SK-N-SH (cell line): ENCODE data around the gene SMCHD1. TPM values are rescaled to one million over a fixed set of nuclear protein-coding genes. Genes with fewer than 3 reads are reported as not detected.

Source experiments
- CTCF ChIA-PET: fragments of 300-600, 350-600 bp; formaldehyde crosslinking; extraction: SDS; loops from one replicate; lab custom pipeline; 2021; lab: Yijun Ruan, JAX
- POLR2A ChIA-PET: fragments of 350-600 bp; sonication (Branson Sonifier 250); formaldehyde crosslinking; extraction: SDS; loops from one replicate; lab custom pipeline; 2020; ENCODE audit warnings: antibody characterized with exemption, inconsistent platforms; lab: Yijun Ruan, JAX
- DNase-seq: peaks from one replicate; pipeline ENCODE4 v3.0.0; 2012
- H2AFZ ChIP-seq: fragments of 200-600 bp; sonication (generic); 2 replicates; pipeline ENCODE4 v1.8.1; 2016; ENCODE audit warnings: antibody characterized with exemption, mild to moderate bottlenecking, low read depth
- H3F3A ChIP-seq: fragments of 200-600 bp; sonication (generic); replicated peaks from 2 replicates; pipeline ENCODE3; 2016; ENCODE audit warnings: antibody characterized with exemption, mild to moderate bottlenecking; ENCODE audit not compliant: insufficient read depth
- H3K27ac ChIP-seq, 2 experiments: fragments of 200-500 bp in 1 of 2; fragments of 200-600 bp in 1 of 2; sonication (Bioruptor generic) in 1 of 2; sonication (generic), shearing (Covaris generic) in 1 of 2; 2 replicates each; pipeline versions ENCODE4 v1.5.1 to v1.6.1; 2014 to 2016; ENCODE audit warnings: low read depth in 2 of 2, inconsistent platforms in 1 of 2, low read length in 1 of 2, mild to moderate bottlenecking in 1 of 2, mixed read lengths in 1 of 2
- H3K27me3 ChIP-seq: fragments of 200-600 bp; sonication (generic), shearing (Covaris generic); 2 replicates; pipeline ENCODE4 v1.6.1; 2016; ENCODE audit warnings: mixed run types; ENCODE audit not compliant: insufficient read depth
- H3K36me3 ChIP-seq, 2 experiments: fragments of 200-500 bp in 1 of 2; fragments of 200-600 bp in 1 of 2; sonication (Bioruptor generic) in 1 of 2; sonication (generic) in 1 of 2; replicated peaks in 1 of 2; 2 replicates each; pipeline versions ENCODE3 to v1.5.1; 2014 to 2016; ENCODE audit warnings: low read length in 1 of 2, mild to moderate bottlenecking in 1 of 2; ENCODE audit not compliant: insufficient read depth in 2 of 2, control insufficient read depth in 1 of 2
- H3K4me1 ChIP-seq, 2 experiments: fragments of 200-500 bp in 1 of 2; fragments of 200-600 bp in 1 of 2; sonication (Bioruptor generic) in 1 of 2; sonication (generic), shearing (Covaris generic) in 1 of 2; 2 replicates each; pipeline versions ENCODE4 v1.5.1 to v1.6.1; 2014 to 2016; ENCODE audit warnings: low read depth in 1 of 2, low read length in 1 of 2, mixed run types in 1 of 2; ENCODE audit not compliant: insufficient read depth in 2 of 2, control insufficient read depth in 1 of 2
- H3K4me2 ChIP-seq: fragments of 200-600 bp; sonication (generic), shearing (Covaris generic); 2 replicates; pipeline ENCODE4 v1.6.1; 2017; ENCODE audit warnings: mixed run types
- H3K4me3 ChIP-seq, 2 experiments: fragments of 200-500 bp in 1 of 2; fragments of 200-600 bp in 1 of 2; sonication (Bioruptor generic) in 1 of 2; sonication (generic), shearing (Covaris generic) in 1 of 2; 2 replicates each; pipeline versions ENCODE4 v1.5.1 to v1.8.1; 2014 to 2016; ENCODE audit warnings: low read depth in 2 of 2, inconsistent platforms in 1 of 2, low read length in 1 of 2, mild to moderate bottlenecking in 1 of 2, mixed read lengths in 1 of 2, moderate library complexity in 1 of 2
- H3K79me2 ChIP-seq: fragments of 200-600 bp; sonication (generic); 2 replicates; pipeline ENCODE4 v1.8.1; 2017; ENCODE audit warnings: mild to moderate bottlenecking; ENCODE audit not compliant: insufficient read depth
- H3K9ac ChIP-seq: fragments of 200-600 bp; sonication (generic); 2 replicates; pipeline ENCODE4 v1.6.1; 2017; ENCODE audit warnings: mixed run types
- H3K9me2 ChIP-seq: fragments of 200-600 bp; sonication (generic); 2 replicates; pipeline ENCODE4 v1.6.1; 2017; ENCODE audit warnings: mixed run types
- H3K9me3 ChIP-seq: fragments of 200-600 bp; sonication (generic); 2 replicates; pipeline ENCODE4 v1.6.1; 2017; ENCODE audit warnings: mixed run types, mild to moderate bottlenecking, moderate library complexity
- H4K20me1 ChIP-seq: fragments of 200-600 bp; sonication (generic); 2 replicates; pipeline ENCODE4 v1.6.1; 2017; ENCODE audit warnings: mild to moderate bottlenecking, mixed run types; ENCODE audit not compliant: insufficient read depth
- CHD2 ChIP-seq: fragments of 150-350 bp; IDR thresholded peaks from 2 replicates; pipeline ENCODE4 v1.6.1; 2018; ENCODE audit warnings: low read length; ENCODE audit not compliant: partially characterized antibody
- CTCF ChIP-seq: fragments of 200-600 bp; sonication (generic); IDR thresholded peaks from 2 replicates; pipeline ENCODE4 v1.6.1; 2017; ENCODE audit warnings: antibody characterized with exemption, mild to moderate bottlenecking, moderate library complexity
- EZH2phosphoT487 ChIP-seq: fragments of 200-600 bp; sonication (generic); IDR thresholded peaks from 2 replicates; pipeline ENCODE4 v1.6.1; 2017; ENCODE audit warnings: low read depth, mixed run types, mild to moderate bottlenecking, antibody characterized with exemption, moderate library complexity, borderline replicate concordance
- FOXJ3 ChIP-seq: sonication (generic); formaldehyde crosslinking; IDR thresholded peaks from 2 replicates; pipeline ENCODE4 v1.5.1; 2020; ENCODE audit warnings: mild to moderate bottlenecking, missing genetic modification reagents
- FOXM1 ChIP-seq: IDR thresholded peaks from 2 replicates; pipeline ENCODE4 v1.4.0; 2012; ENCODE audit warnings: low read depth, mild to moderate bottlenecking
- JUND ChIP-seq: IDR thresholded peaks from 2 replicates; pipeline ENCODE4 v1.4.0; 2012
- MEF2A ChIP-seq: IDR thresholded peaks from 2 replicates; pipeline ENCODE4 v1.4.0; 2012; ENCODE audit warnings: low read depth, borderline replicate concordance
- MXI1 ChIP-seq: IDR thresholded peaks from 2 replicates; pipeline ENCODE4 v1.6.1; 2012; ENCODE audit warnings: mild to moderate bottlenecking, low read depth, low read length, improper control_type of control experiment
- NFIC ChIP-seq: IDR thresholded peaks from 2 replicates; pipeline ENCODE4 v1.4.0; 2012; ENCODE audit warnings: borderline replicate concordance
- RCOR1 ChIP-seq: fragments of 150-350 bp; IDR thresholded peaks from 2 replicates; pipeline ENCODE4 v1.6.1; 2017; ENCODE audit warnings: antibody characterized with exemption, low read length
- RXRA ChIP-seq: IDR thresholded peaks from 2 replicates; pipeline ENCODE4 v1.4.0; 2012; ENCODE audit warnings: low read depth, mild to moderate bottlenecking, borderline replicate concordance
- SMC3 ChIP-seq: IDR thresholded peaks from 2 replicates; pipeline ENCODE4 v1.6.1; 2012; ENCODE audit warnings: low read depth, low read length, improper control_type of control experiment
- TAF1 ChIP-seq: IDR thresholded peaks from 2 replicates; pipeline ENCODE4 v1.6.1; 2012; ENCODE audit warnings: low read depth, mild to moderate bottlenecking, low read length, moderate library complexity, borderline replicate concordance
- TCF12 ChIP-seq: IDR thresholded peaks from 2 replicates; pipeline ENCODE4 v1.4.0; 2012
- TEAD4 ChIP-seq: IDR thresholded peaks from 2 replicates; pipeline ENCODE4 v1.4.0; 2012; ENCODE audit warnings: mild to moderate bottlenecking, borderline replicate concordance; ENCODE audit not compliant: insufficient read depth
- YY1 ChIP-seq: IDR thresholded peaks from 2 replicates; pipeline ENCODE4 v1.4.0; 2012; ENCODE audit warnings: low read depth, mild to moderate bottlenecking
- ZBTB33 ChIP-seq: IDR thresholded peaks from 2 replicates; pipeline ENCODE4 v1.4.0; 2012; ENCODE audit warnings: low read depth, borderline replicate concordance
- WGBS: methylation state at CpG from one replicate; pipeline ENCODE4 v1.1.6; 2017; ENCODE audit warnings: low lambda C conversion rate; 5-methylcytosine and 5-hydroxymethylcytosine counted together
- polyA plus RNA-seq, 3 experiments: library from polyadenylated mRNA; depleted of rRNA; stranded (reverse); fragments of >200 nt; gene quantifications; 2 replicates each; pipeline ENCODE4 v1.2.3, GENCODE V29; 2012

The SMCHD1 gene
- polyA plus RNA-seq, 1 of the 3 experiments (the other 2 are of a cell fraction), result 8.9 TPM

- H3K9ac ChIP-seq, result no peak overlapping the region
- 96% methylated on average over 2 of the region's 2 CpGs for WGBS
- H3K4me2 ChIP-seq, result no peak overlapping the region
- no peaks in the 10 kb centered on the region for H3F3A ChIP-seq
- no peaks in the 10 kb centered on the region for H4K20me1 ChIP-seq
- no peak overlapping the region for H3K27ac ChIP-seq
- peaks cover 80 to 84% of the 10 kb centered on the region in 2 experiments for H3K36me3 ChIP-seq
- no peak for DNase-seq
- no peaks in the 10 kb centered on the region for H3K9me3 ChIP-seq
- POLR2A ChIA-PET, result no interaction called here
- no peaks in the 10 kb centered on the region for H3K27me3 ChIP-seq
- no peak overlapping the region for H3K4me3 ChIP-seq
- H3K9me2 ChIP-seq, result no peaks in the 10 kb centered on the region
- no peak for TF ChIP-seq RXRA
- TF ChIP-seq NFIC, result no peak
- no peak for TF ChIP-seq TAF1
- TF ChIP-seq FOXJ3 (CRISPR knock-in tag), result no peak
- TF ChIP-seq, all 33 proteins: peak for 0
- CTCF ChIA-PET, result no interaction called here
- Histone ChIP-seq H3K79me2 (no peaks in the 10 kb centered on the region), H3K4me1 (no peaks in the 10 kb centered on the region), H2AFZ (no peak overlapping the region)
Measured at GRCh38 chr18:2774669-2775068, 119.1 kb downstream of the SMCHD1 start.

GRCh38 chr18:2776601-2777000, 121.1 kb downstream of the SMCHD1 start:
- no peak overlapping the region for H3K4me2 ChIP-seq
- no peaks in the 10 kb centered on the region for H3K9me3 ChIP-seq
- H3K27me3 ChIP-seq, result no peaks in the 10 kb centered on the region
- no peak overlapping the region for H3K4me3 ChIP-seq
- H2AFZ ChIP-seq, result no peak overlapping the region
- no peaks in the 10 kb centered on the region for H3K9me2 ChIP-seq
- no peak overlapping the region for H3K27ac ChIP-seq
- WGBS, result 100% methylated on average over 3 of the region's 3 CpGs
- no peaks in the 10 kb centered on the region for H3K79me2 ChIP-seq
- DNase-seq, result no peak
- peaks cover 0 to 4% of the 10 kb centered on the region in 2 experiments; a peak in 1 of 4 replicates for H3K4me1 ChIP-seq
- H3F3A ChIP-seq, result no peaks in the 10 kb centered on the region
- no peaks in the 10 kb centered on the region for H4K20me1 ChIP-seq
- ChIA-PET POLR2A (no interaction called here), CTCF (interaction anchor here (0.6 to 1.1 kb wide), 2 partner anchors 470 to 804 kb away, joined by 3 to 5 read pairs; no protein-coding TSS in a partner anchor)
- TF ChIP-seq SMC3, result no peak
- TF ChIP-seq MXI1, result no peak
- TF ChIP-seq MEF2A, result no peak
- no peak for TF ChIP-seq RCOR1
- TF ChIP-seq NFIC, result no peak
- TF ChIP-seq FOXM1, result no peak
- TF ChIP-seq TAF1, result no peak
- TF ChIP-seq YY1, result no peak
- TF ChIP-seq TEAD4, result no peak
- no peak for TF ChIP-seq RXRA
- no peak for TF ChIP-seq CHD2
- no peak for TF ChIP-seq ZBTB33
- TF ChIP-seq TCF12, result no peak
- TF ChIP-seq EZH2phosphoT487, result no peak
- TF ChIP-seq FOXJ3 (CRISPR knock-in tag), result no peak
- TF ChIP-seq CTCF, result no peak
- TF ChIP-seq JUND, result no peak
- H3K9ac ChIP-seq, result no peak overlapping the region
- peaks cover 63 to 74% of the 10 kb centered on the region in 2 experiments for H3K36me3 ChIP-seq
